ENCODE data around the gene CUEDC2.

CUEDC2 gene

GRCh38 chr10:102409604-102410428 lies 22.6 kb downstream of the CUEDC2 start:
- no peaks in the 10 kb centered on the region for H3F3A ChIP-seq (ENCODE audit: insufficient read depth)
- peak overlapping the region; percentile 31 for H3K4me2 ChIP-seq (ENCODE audit: low read depth, low read length, poor library complexity, severe bottlenecking)
- no peaks in the 10 kb centered on the region for H3K9me2 ChIP-seq (replicated peaks; ENCODE audit: insufficient read depth, low read length)
- H4K20me1 ChIP-seq (ENCODE audit: low read depth, low read length): no peaks in the 10 kb centered on the region
- H3K27me3 ChIP-seq (ENCODE audit: low read length): no peaks in the 10 kb centered on the region
- H3K9me3 ChIP-seq (ENCODE audit: insufficient read depth, low read length): no peaks in the 10 kb centered on the region
- TF ChIP-seq EZH2phosphoT487 (conservative IDR thresholded peaks at IDR 0.05; ENCODE audit: low read length): no peak
- TF ChIP-seq CTCF (IDR thresholded peaks at IDR 0.05; ENCODE audit: insufficient read depth, low read length, poor library complexity, severe bottlenecking): no peak
- no peak overlapping the region for H2AFZ ChIP-seq (ENCODE audit: low read depth, low read length, severe bottlenecking)
- H3K79me2 ChIP-seq (ENCODE audit: insufficient read depth, low read length): no peaks in the 10 kb centered on the region
- no peak overlapping the region for H3K4me3 ChIP-seq (ENCODE audit: insufficient read depth, low read length, poor library complexity, severe bottlenecking)
- H3K27ac ChIP-seq (ENCODE audit: low read depth, low read length): no peak overlapping the region
- no peaks in the 10 kb centered on the region for H3K36me3 ChIP-seq (ENCODE audit: low read length)
- H3K9ac ChIP-seq (ENCODE audit: low read length): no peak overlapping the region

GRCh38 chr10:102408728-102409603 lies 23.4 kb downstream of the CUEDC2 start:
- no peaks in the 10 kb centered on the region for H3K9me2 ChIP-seq (replicated peaks; ENCODE audit: insufficient read depth, low read length)
- H3K4me3 ChIP-seq (ENCODE audit: insufficient read depth, low read length, poor library complexity, severe bottlenecking): peak overlapping the region; percentile 33
- no peaks in the 10 kb centered on the region for H3F3A ChIP-seq (ENCODE audit: insufficient read depth)
- no peaks in the 10 kb centered on the region for H3K79me2 ChIP-seq (ENCODE audit: insufficient read depth, low read length)
- peak overlapping the region; percentile 45 for H3K4me2 ChIP-seq (ENCODE audit: low read depth, low read length, poor library complexity, severe bottlenecking)
- no peak overlapping the region for H2AFZ ChIP-seq (ENCODE audit: low read depth, low read length, severe bottlenecking)
- no peak overlapping the region for H3K27ac ChIP-seq (ENCODE audit: low read depth, low read length)
- no peak for TF ChIP-seq CTCF (IDR thresholded peaks at IDR 0.05; ENCODE audit: insufficient read depth, low read length, poor library complexity, severe bottlenecking)
- no peak for TF ChIP-seq EZH2phosphoT487 (conservative IDR thresholded peaks at IDR 0.05; ENCODE audit: low read length)
- no peaks in the 10 kb centered on the region for H3K27me3 ChIP-seq (ENCODE audit: low read length)
- H4K20me1 ChIP-seq (ENCODE audit: low read depth, low read length): no peaks in the 10 kb centered on the region
- no peaks in the 10 kb centered on the region for H3K36me3 ChIP-seq (ENCODE audit: low read length)
- no peak overlapping the region for H3K9ac ChIP-seq (ENCODE audit: low read length)
- H3K9me3 ChIP-seq (ENCODE audit: insufficient read depth, low read length): no peaks in the 10 kb centered on the region

GRCh38 chr10:102408131-102408727 lies 24.1 kb downstream of the CUEDC2 start:
- no peak overlapping the region for H3K9ac ChIP-seq (ENCODE audit: low read length)
- no peak overlapping the region for H3K27ac ChIP-seq (ENCODE audit: low read depth, low read length)
- H3K4me3 ChIP-seq (ENCODE audit: insufficient read depth, low read length, poor library complexity, severe bottlenecking): no peak overlapping the region
- no peaks in the 10 kb centered on the region for H3K79me2 ChIP-seq (ENCODE audit: insufficient read depth, low read length)
- no peaks in the 10 kb centered on the region for H3K9me3 ChIP-seq (ENCODE audit: insufficient read depth, low read length)
- H3F3A ChIP-seq (ENCODE audit: insufficient read depth): no peaks in the 10 kb centered on the region
- H3K27me3 ChIP-seq (ENCODE audit: low read length): no peaks in the 10 kb centered on the region
- H4K20me1 ChIP-seq (ENCODE audit: low read depth, low read length): no peaks in the 10 kb centered on the region
- peak overlapping the region; percentile 45 for H3K4me2 ChIP-seq (ENCODE audit: low read depth, low read length, poor library complexity, severe bottlenecking)
- H3K36me3 ChIP-seq (ENCODE audit: low read length): no peaks in the 10 kb centered on the region
- H3K9me2 ChIP-seq (replicated peaks; ENCODE audit: insufficient read depth, low read length): no peaks in the 10 kb centered on the region
- no peak overlapping the region for H2AFZ ChIP-seq (ENCODE audit: low read depth, low read length, severe bottlenecking)
- TF ChIP-seq EZH2phosphoT487 (conservative IDR thresholded peaks at IDR 0.05; ENCODE audit: low read length) (no peak), CTCF (IDR thresholded peaks at IDR 0.05; ENCODE audit: insufficient read depth, low read length, poor library complexity, severe bottlenecking) (no peak)
